ENCODE data around the gene COX6A1.
A peak's percentile ranks its signal among the peaks of the same experiment; 100 is the strongest.

The COX6A1 gene

GRCh38 chr12:120437735-120438494 lies at the start of gene COX6A1:
COX6A1 (plus strand) TSS chr12:120438113; CDS start chr12:120438127, 14 bp downstream.
- peak; percentile 99 for DNase-seq

GRCh38 chr12:120388691-120389481 lies 49.0 kb upstream of the COX6A1 start:
- no peak for DNase-seq

- DNase-seq = no peak
These were observed 47.3 kb upstream of the COX6A1 start for GRCh38 chr12:120390540-120391120.

- DNase-seq = no peak
These were observed 43.2 kb upstream of the COX6A1 start for GRCh38 chr12:120394483-120395367.

- DNase-seq = no peak
These were observed 39.9 kb upstream of the COX6A1 start for GRCh38 chr12:120397824-120398540.

GRCh38 chr12:120399531-120399930 lies 38.4 kb upstream of the COX6A1 start:
- no peak for DNase-seq

GRCh38 chr12:120402217-120402616 lies 35.7 kb upstream of the COX6A1 start:
- no peak for DNase-seq

- no peak for DNase-seq
These were observed 34.0 kb upstream of the COX6A1 start for GRCh38 chr12:120403869-120404268.

- DNase-seq = no peak
These were observed 33.6 kb upstream of the COX6A1 start for GRCh38 chr12:120404271-120404670.

GRCh38 chr12:120406069-120406468 lies 31.8 kb upstream of the COX6A1 start:
- DNase-seq = no peak

- no peak for DNase-seq
These were observed 31.4 kb upstream of the COX6A1 start for GRCh38 chr12:120406553-120406952.

GRCh38 chr12:120408771-120409170 lies 29.1 kb upstream of the COX6A1 start:
- no peak for DNase-seq

GRCh38 chr12:120412421-120412820 lies 25.5 kb upstream of the COX6A1 start:
- no peak for DNase-seq

GRCh38 chr12:120413901-120414695 lies 23.8 kb upstream of the COX6A1 start:
- no peak for DNase-seq

- DNase-seq = no peak
These were observed 21.3 kb upstream of the COX6A1 start for GRCh38 chr12:120416490-120417216.

- DNase-seq = no peak
These were observed 19.9 kb upstream of the COX6A1 start for GRCh38 chr12:120417917-120418580.

GRCh38 chr12:120421701-120422100 lies 16.2 kb upstream of the COX6A1 start:
- no peak for DNase-seq

- no peak for DNase-seq
These were observed 14.9 kb upstream of the COX6A1 start for GRCh38 chr12:120422892-120423456.

- DNase-seq = no peak
These were observed 12.1 kb upstream of the COX6A1 start for GRCh38 chr12:120425797-120426196.

All from OCI-M1 (cell line).